HepG2 (cell line): Measurements from ENCODE around the gene STX10. TPM values are rescaled to one million over a fixed set of nuclear protein-coding genes. Genes with fewer than 3 reads are reported as not detected.

ENCODE experiments used
- BCLAF1 ChIP-seq: fragments of 450-650 bp; IDR thresholded peaks from 2 replicates; pipeline ENCODE4 v1.6.1; 2017; ENCODE audit warnings: mild to moderate bottlenecking
- BHLHE40 ChIP-seq: IDR thresholded peaks from 2 replicates; pipeline ENCODE4 v1.6.1; 2011; ENCODE audit warnings: low read length, improper control_type of control experiment
- HIVEP1 ChIP-seq: sonication (generic); formaldehyde crosslinking; IDR thresholded peaks from 2 replicates; pipeline ENCODE4 v1.4.0; 2020; ENCODE audit warnings: mild to moderate bottlenecking, missing genetic modification reagents
- HOXA5 ChIP-seq: sonication (generic); formaldehyde crosslinking; IDR thresholded peaks from 2 replicates; pipeline ENCODE4 v1.4.0; 2020; ENCODE audit warnings: missing genetic modification reagents
- MED1 ChIP-seq: sonication (generic); formaldehyde crosslinking; IDR thresholded peaks from 2 replicates; pipeline ENCODE4 v1.4.0; 2020; ENCODE audit warnings: missing genetic modification reagents
- MXD3 ChIP-seq: IDR thresholded peaks from 2 replicates; pipeline ENCODE4 v1.6.1; 2016; ENCODE audit warnings: mild to moderate bottlenecking, missing biosample characterization, missing genetic modification reagents
- PHF8 ChIP-seq: sonication (generic); formaldehyde crosslinking; IDR thresholded peaks from 2 replicates; pipeline ENCODE4 v1.5.0; 2020; ENCODE audit warnings: missing genetic modification reagents
- REST ChIP-seq, 2 experiments: IDR thresholded peaks; 2 replicates each; pipeline ENCODE4 v1.6.1; 2011 to 2012; ENCODE audit warnings: low read length in 2 of 2, borderline replicate concordance in 1 of 2, low read depth in 1 of 2, mild to moderate bottlenecking in 1 of 2, moderate library complexity in 1 of 2
- RFXAP ChIP-seq: sonication (generic); formaldehyde crosslinking; IDR thresholded peaks from 2 replicates; pipeline ENCODE4 v1.4.0; 2020; ENCODE audit warnings: missing genetic modification reagents, borderline replicate concordance
- RORA ChIP-seq: sonication (generic); formaldehyde crosslinking; IDR thresholded peaks from 2 replicates; pipeline ENCODE4 v1.5.0; 2020; ENCODE audit warnings: mild to moderate bottlenecking, missing genetic modification reagents, moderate library complexity
- TAF15 ChIP-seq: fragments of 200-400 bp; formaldehyde crosslinking; IDR thresholded peaks from one replicate; pipeline ENCODE4 v1.6.1; 2018; ENCODE audit warnings: mild to moderate bottlenecking, low read depth, low read length; ENCODE audit not compliant: poor library complexity, severe bottlenecking
- TBX3 ChIP-seq: fragments of 450-650 bp; IDR thresholded peaks from 2 replicates; pipeline ENCODE4 v1.6.1; 2017; ENCODE audit warnings: antibody characterized with exemption, mild to moderate bottlenecking, inconsistent platforms, borderline replicate concordance
- TEF ChIP-seq: sonication (generic); formaldehyde crosslinking; IDR thresholded peaks from 2 replicates; pipeline ENCODE4 v1.5.0; 2020; ENCODE audit warnings: missing genetic modification reagents
- ZBTB2 ChIP-seq: sonication (generic); formaldehyde crosslinking; IDR thresholded peaks from 2 replicates; pipeline ENCODE4 v1.8.0; 2022; ENCODE audit warnings: low read depth, missing genetic modification reagents
- ZNF180 ChIP-seq: sonication (generic); formaldehyde crosslinking; IDR thresholded peaks from 2 replicates; pipeline ENCODE4 v1.4.0; 2020; ENCODE audit warnings: low read depth, missing genetic modification reagents, borderline replicate concordance
- ZNF225 ChIP-seq: sonication (generic); formaldehyde crosslinking; IDR thresholded peaks from 2 replicates; pipeline ENCODE4 v1.4.0; 2020; ENCODE audit warnings: mild to moderate bottlenecking, missing genetic modification reagents
- ZNF543 ChIP-seq: sonication (generic); formaldehyde crosslinking; IDR thresholded peaks from 2 replicates; pipeline ENCODE4 v1.4.0; 2020; ENCODE audit warnings: mild to moderate bottlenecking, missing genetic modification reagents
- ZNF556 ChIP-seq: sonication (generic); formaldehyde crosslinking; IDR thresholded peaks from 2 replicates; pipeline ENCODE4 v1.4.0; 2020; ENCODE audit warnings: mild to moderate bottlenecking, missing genetic modification reagents, borderline replicate concordance
- ZSCAN20 ChIP-seq: sonication (generic); formaldehyde crosslinking; IDR thresholded peaks from 2 replicates; pipeline ENCODE4 v1.4.0; 2020; ENCODE audit warnings: missing genetic modification reagents, mild to moderate bottlenecking, borderline replicate concordance
- polyA plus RNA-seq, 8 experiments: library from polyadenylated mRNA; depleted of rRNA in 3 of 8; stranded (reverse) in 7 of 8; unstranded in 1 of 8; fragments of >200 nt; fragmentation: Illumina TruSeq in 4 of 8; extraction: Trizol in 4 of 8; gene quantifications; 2 replicates each; pipeline versions ENCODE4 v1.2.1 to v1.2.3, GENCODE V29; 2011 to 2016; ENCODE audit warnings: low read depth in 4 of 8, missing spikeins in 1 of 8, mixed read lengths in 1 of 8; ENCODE audit not compliant: insufficient read depth in 1 of 8
- total RNA-seq, 5 experiments: library from RNA; depleted of rRNA; stranded (reverse); fragments of >200 nt; fragmentation: Illumina TruSeq; extraction: Trizol; gene quantifications; 2 replicates each; pipeline ENCODE4 v1.2.3, GENCODE V29; 2016; ENCODE audit warnings: low read depth in 1 of 5

STX10 gene
- total and polyA plus RNA-seq, 2 of the 13 experiments (the other 11 are each of a cell fraction or from before 2014, with no cell fraction given) = 47.9 to 66.4 TPM

GRCh38 chr19:13117772-13118423, 32.3 kb downstream of the STX10 start, which contains the start of gene NACC1 (continued):
- TF ChIP-seq ZSCAN20 = no peak
- TF ChIP-seq HOXA5 (CRISPR knock-in tag) = no peak
- TF ChIP-seq ZBTB2 (CRISPR knock-in tag) = 0 out of 2 replicates have a peak, but pooled peaks have one; percentile 37
- TF ChIP-seq REST (IDR thresholded peaks at IDR 0.05; ENCODE audit: borderline replicate concordance in 1 of 2, low read depth in 1 of 2, low read length in 2 of 2) = no peak
- TF ChIP-seq BCLAF1 = no peak
- TF ChIP-seq HIVEP1 (CRISPR knock-in tag) = no peak
- no peak for TF ChIP-seq MED1 (CRISPR knock-in tag)
- no peak for TF ChIP-seq BHLHE40
- no peak for TF ChIP-seq ZNF225
- TF ChIP-seq ZNF180 (CRISPR knock-in tag) = no peak
- no peak for TF ChIP-seq ZNF556
- TF ChIP-seq TEF (CRISPR knock-in tag) = no peak
- TF ChIP-seq TBX3 = no peak
- peak; percentile 16; the same call in 1 of the 2 replicates for TF ChIP-seq PHF8 (CRISPR knock-in tag)
- TF ChIP-seq TAF15 = peak; percentile 52
- TF ChIP-seq MXD3 (CRISPR knock-in tag) = no peak
- peak; percentile 19; the same call in 1 of the 2 replicates for TF ChIP-seq RFXAP (CRISPR knock-in tag)
- no peak for TF ChIP-seq RORA (CRISPR knock-in tag)
- no peak for TF ChIP-seq ZNF543 (CRISPR knock-in tag)
